B cell (primary cell): ENCODE data around the gene SOX6.

Source experiments
- CTCF ChIP-seq: fragments of 200-600 bp; IDR thresholded peaks from one replicate; pipeline ENCODE4 v1.8.0; 2022; ENCODE audit warnings: antibody characterized with exemption, mild to moderate bottlenecking
- EZH2 ChIP-seq: IDR thresholded peaks from 2 replicates; pipeline ENCODE4 v1.6.1; 2012; ENCODE audit warnings: borderline replicate concordance, low read depth, mild to moderate bottlenecking, moderate library complexity, low read length; ENCODE audit not compliant: insufficient read depth, poor library complexity, severe bottlenecking

GRCh38 chr11:16358726-16359125 lies 2.4 kb upstream of the SOX6 start:
- no peak for TF ChIP-seq CTCF
- TF ChIP-seq EZH2, result no peak
